ENCODE measurements around the gene NIF3L1. TPM values are rescaled to one million over a fixed set of nuclear protein-coding genes. Genes with fewer than 3 reads are reported as not detected.

The NIF3L1 gene
- total RNA-seq, 2 donors from 2014 or later, result 11.9 to 15.9 TPM

GRCh38 chr2:200905618-200906296, 16.6 kb downstream of the NIF3L1 start:
- Histone ChIP-seq H3K9me3 (no peaks in the 10 kb centered on the region), H3K4me1 (ENCODE audit: control insufficient read depth in 1 of 2, low read depth in 2 of 2) (no peaks in the 10 kb centered on the region), H3K4me3 (no peak overlapping the region), H3K27ac (no peak overlapping the region), H3K36me3 (peaks cover 16% of the 10 kb centered on the region), H3K27me3 (replicated peaks; ENCODE audit: insufficient read depth) (no peaks in the 10 kb centered on the region)
- no peak for TF ChIP-seq CTCF (IDR thresholded peaks at IDR 0.05)
- ATAC-seq (ENCODE audit: insufficient number of reproducible peaks, low FRiP score, low read depth) (no peak), DNase-seq (ENCODE audit: low spot score) (no peak)

- Histone ChIP-seq H3K27me3 (replicated peaks; ENCODE audit: insufficient read depth) (no peaks in the 10 kb centered on the region), H3K4me3 (no peak overlapping the region), H3K36me3 (peaks cover 38% of the 10 kb centered on the region), H3K9me3 (no peaks in the 10 kb centered on the region), H3K4me1 (ENCODE audit: control insufficient read depth in 1 of 2, low read depth in 2 of 2) (no peaks in the 10 kb centered on the region), H3K27ac (no peak overlapping the region)
- TF ChIP-seq CTCF (IDR thresholded peaks at IDR 0.05), result no peak
- ATAC-seq (ENCODE audit: insufficient number of reproducible peaks, low FRiP score, low read depth) (no peak), DNase-seq (ENCODE audit: low spot score) (no peak)
Measured at GRCh38 chr2:200909958-200910357, 20.8 kb downstream of the NIF3L1 start.

GRCh38 chr2:200913654-200914053, 24.5 kb downstream of the NIF3L1 start:
- no peak for TF ChIP-seq CTCF (IDR thresholded peaks at IDR 0.05)
- H3K27ac ChIP-seq, result no peak overlapping the region
- no peaks in the 10 kb centered on the region for H3K9me3 ChIP-seq
- no peak overlapping the region for H3K4me3 ChIP-seq
- no peaks in the 10 kb centered on the region for H3K4me1 ChIP-seq (ENCODE audit: control insufficient read depth in 1 of 2, low read depth in 2 of 2)
- no peak for ATAC-seq (ENCODE audit: insufficient number of reproducible peaks, low FRiP score, low read depth)
- H3K27me3 ChIP-seq (replicated peaks; ENCODE audit: insufficient read depth), result no peaks in the 10 kb centered on the region
- DNase-seq (ENCODE audit: low spot score), result no peak
- peaks cover 49% of the 10 kb centered on the region for H3K36me3 ChIP-seq

GRCh38 chr2:200922439-200922838, 33.3 kb downstream of the NIF3L1 start:
- H3K27ac ChIP-seq, result no peak overlapping the region
- peaks cover 33% of the 10 kb centered on the region for H3K36me3 ChIP-seq
- H3K4me3 ChIP-seq, result no peak overlapping the region
- no peaks in the 10 kb centered on the region for H3K9me3 ChIP-seq
- DNase-seq (ENCODE audit: low spot score) (no peak), ATAC-seq (ENCODE audit: insufficient number of reproducible peaks, low FRiP score, low read depth) (no peak)
- no peaks in the 10 kb centered on the region for H3K4me1 ChIP-seq (ENCODE audit: control insufficient read depth in 1 of 2, low read depth in 2 of 2)
- TF ChIP-seq CTCF (IDR thresholded peaks at IDR 0.05), result no peak
- H3K27me3 ChIP-seq (replicated peaks; ENCODE audit: insufficient read depth), result no peaks in the 10 kb centered on the region

GRCh38 chr2:200929334-200930249, 40.4 kb downstream of the NIF3L1 start:
- no peak overlapping the region for H3K27ac ChIP-seq
- H3K9me3 ChIP-seq, result no peaks in the 10 kb centered on the region
- no peaks in the 10 kb centered on the region for H3K4me1 ChIP-seq (ENCODE audit: control insufficient read depth in 1 of 2, low read depth in 2 of 2)
- no peak for ATAC-seq (ENCODE audit: insufficient number of reproducible peaks, low FRiP score, low read depth)
- TF ChIP-seq CTCF (IDR thresholded peaks at IDR 0.05), result no peak
- no peaks in the 10 kb centered on the region for H3K27me3 ChIP-seq (replicated peaks; ENCODE audit: insufficient read depth)
- DNase-seq (ENCODE audit: low spot score), result no peak
- no peak overlapping the region for H3K4me3 ChIP-seq
- peaks cover 13% of the 10 kb centered on the region for H3K36me3 ChIP-seq
